ENCODE results near the gene MRPS17. TPM values are rescaled to one million over a fixed set of nuclear protein-coding genes. Genes with fewer than 3 reads are reported as not detected.

MRPS17 gene
- total RNA-seq (19.5 TPM in 2 replicates), polyA plus RNA-seq (11.1 and 11.8 TPM in 2 replicates), polyA minus RNA-seq (8.4 and 8.8 TPM in 2 replicates), Bru-seq, nascent RNA (percentile 66 among the genes with signal in this experiment), BruChase-seq, experiment 1, labeled RNA remaining after a 6-hour chase (percentile 79 among the genes with signal in this experiment), BruChase-seq, experiment 2, labeled RNA remaining after a 2-hour chase (percentile 86 among the genes with signal in this experiment)
- 14.6 and 15.8 TPM in 2 replicates for polyA plus RNA-seq (2011; cell fraction: cytosol; rRNA removed)
- 5.5 and 5.8 TPM in 2 replicates for polyA plus RNA-seq (2011; cell fraction: nucleus; rRNA removed)
- polyA plus RNA-seq (2012): 20.9 and 29.7 TPM in 2 replicates
- polyA minus RNA-seq (2011; cell fraction: cytosol; rRNA and poly(A)+ RNA removed): 7.3 TPM
- polyA minus RNA-seq (2011; cell fraction: nucleus; rRNA and poly(A)+ RNA removed): 2.0 and 4.4 TPM in 2 replicates
- long read RNA-seq, transcript MRPS17-201 (3 exons, 1,845 nt): major isoform, 85 of 104 reads
- long read RNA-seq, partial matches to known transcripts: 8 of 104 reads
- long read RNA-seq, other reads (novel, unspliced or antisense): 11 of 104 reads

DNA sequence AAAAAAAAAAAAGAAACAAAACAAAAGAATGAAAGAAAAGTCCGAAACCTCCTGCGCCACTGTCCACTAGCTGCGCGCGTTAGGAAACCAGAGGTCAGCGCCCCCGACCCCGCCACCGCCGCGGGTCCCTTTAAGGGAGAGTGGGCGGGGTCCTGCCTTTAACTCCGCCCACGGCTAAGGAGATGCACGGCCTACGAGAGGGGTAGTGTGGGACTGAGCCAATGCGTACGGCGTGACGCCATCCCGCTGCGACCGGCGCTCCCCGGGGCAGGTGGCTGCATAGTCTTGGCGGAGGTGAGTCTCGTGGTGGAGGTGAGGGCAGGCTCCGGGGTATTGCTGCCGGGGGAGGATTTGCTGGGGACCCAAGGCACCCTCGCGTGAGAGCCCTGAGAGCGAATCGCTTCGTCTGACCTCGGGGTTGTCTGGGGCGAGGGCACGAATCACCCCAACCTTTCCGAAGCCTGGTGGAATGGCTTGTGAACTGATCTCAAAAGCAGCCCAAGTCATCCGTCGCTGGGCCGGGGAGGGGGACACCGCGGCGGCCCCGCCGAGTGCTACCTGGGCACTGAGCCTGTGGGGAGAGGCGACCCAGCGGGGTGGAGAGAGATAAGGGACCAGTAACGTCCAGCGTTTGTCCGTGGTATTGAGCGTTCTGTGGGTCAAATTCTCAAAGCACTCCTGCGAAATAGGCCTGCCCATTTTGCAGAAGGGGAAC lies at the start of gene MRPS17:
Gene MRPS17, plus strand, starts transcription at position 241 of the 715 bp plus-strand sequence. CDS start 1,319 bp downstream, outside the sequence.
- H3K27ac ChIP-seq (ENCODE audit: insufficient read depth, low read depth, low read length): peak within 1 kb of the TSS; percentile 55

More for the DNA sequence above, at the start of gene MRPS17:
- H3K79me2 ChIP-seq (ENCODE audit: control insufficient read depth, insufficient read depth, low read length): peaks cover 14% of the 10 kb centered on the region
- POLR2A ChIA-PET: no interaction called here
- no peaks in the 10 kb centered on the region for H3K9me1 ChIP-seq (replicated peaks; ENCODE audit: control insufficient read depth, extremely low read depth, insufficient read depth, low read length)
- intact Hi-C loops (cut with micrococcal nuclease): loop anchor here (1.0 kb wide), 1 partner anchor 64 kb away; the partner anchor contains the start of gene ZNF713
- H3K4me1 ChIP-seq (ENCODE audit: control insufficient read depth, extremely low read depth, insufficient read depth, low read length): no peaks in the 10 kb centered on the region
- peak within 1 kb of the TSS; percentile 79 for H2AFZ ChIP-seq (ENCODE audit: low read depth, low read length)
- peak within 1 kb of the TSS; percentile 62 for H3K4me2 ChIP-seq (ENCODE audit: insufficient read depth, low read length)
- peak within 1 kb of the TSS; percentile 78 for H3K9ac ChIP-seq (replicated peaks; ENCODE audit: extremely low read depth, insufficient read depth, low read length)
- H3K27me3 ChIP-seq (ENCODE audit: control insufficient read depth in 2 of 2, insufficient read depth in 2 of 2, low read length in 2 of 2): no peaks in the 10 kb centered on the region
- BruUV-seq (replicated peaks): TSS peak; percentile 45
- H3K4me3 ChIP-seq (replicated peaks in 1 of 3; ENCODE audit: insufficient read depth in 1 of 3, low read depth in 1 of 3, low read length in 3 of 3): peak within 1 kb of the TSS; percentile 83 to 88 (median 84)
- CTCF ChIA-PET: no interaction called here
- peaks cover 0 to 5% of the 10 kb centered on the region in 2 experiments for H3K36me3 ChIP-seq (ENCODE audit: control insufficient read depth in 2 of 2, extremely low read depth in 1 of 2, insufficient read depth in 2 of 2, low read length in 2 of 2)
- H4K20me1 ChIP-seq (replicated peaks; ENCODE audit: control insufficient read depth, extremely low read depth, insufficient read depth, low read length): no peaks in the 10 kb centered on the region
- TF ChIP-seq, protein P1, sequence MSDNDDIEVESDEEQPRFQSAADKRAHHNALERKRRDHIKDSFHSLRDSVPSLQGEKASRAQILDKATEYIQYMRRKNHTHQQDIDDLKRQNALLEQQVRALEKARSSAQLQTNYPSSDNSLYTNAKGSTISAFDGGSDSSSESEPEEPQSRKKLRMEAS (IDR thresholded peaks at IDR 0.05; ENCODE audit: insufficient read depth, insufficient read length): peak; percentile 61
- TF ChIP-seq POLR2A (IDR thresholded peaks at IDR 0.05; ENCODE audit: low read depth, low read length): peak; percentile 79
- TF ChIP-seq EZH2 (IDR thresholded peaks at IDR 0.05; ENCODE audit: borderline replicate concordance, low read depth, low read length, severe bottlenecking): no peak
- TF ChIP-seq FOS (IDR thresholded peaks at IDR 0.05; ENCODE audit: borderline replicate concordance, insufficient read depth, low read length): no peak
- TF ChIP-seq, protein P2, sequence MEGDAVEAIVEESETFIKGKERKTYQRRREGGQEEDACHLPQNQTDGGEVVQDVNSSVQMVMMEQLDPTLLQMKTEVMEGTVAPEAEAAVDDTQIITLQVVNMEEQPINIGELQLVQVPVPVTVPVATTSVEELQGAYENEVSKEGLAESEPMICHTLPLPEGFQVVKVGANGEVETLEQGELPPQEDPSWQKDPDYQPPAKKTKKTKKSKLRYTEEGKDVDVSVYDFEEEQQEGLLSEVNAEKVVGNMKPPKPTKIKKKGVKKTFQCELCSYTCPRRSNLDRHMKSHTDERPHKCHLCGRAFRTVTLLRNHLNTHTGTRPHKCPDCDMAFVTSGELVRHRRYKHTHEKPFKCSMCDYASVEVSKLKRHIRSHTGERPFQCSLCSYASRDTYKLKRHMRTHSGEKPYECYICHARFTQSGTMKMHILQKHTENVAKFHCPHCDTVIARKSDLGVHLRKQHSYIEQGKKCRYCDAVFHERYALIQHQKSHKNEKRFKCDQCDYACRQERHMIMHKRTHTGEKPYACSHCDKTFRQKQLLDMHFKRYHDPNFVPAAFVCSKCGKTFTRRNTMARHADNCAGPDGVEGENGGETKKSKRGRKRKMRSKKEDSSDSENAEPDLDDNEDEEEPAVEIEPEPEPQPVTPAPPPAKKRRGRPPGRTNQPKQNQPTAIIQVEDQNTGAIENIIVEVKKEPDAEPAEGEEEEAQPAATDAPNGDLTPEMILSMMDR (IDR thresholded peaks at IDR 0.05; ENCODE audit: extremely low read depth in 1 of 2, insufficient read depth in 1 of 2, low read depth in 1 of 2, low read length in 2 of 2): no peak
- peak; percentile 79 for TF ChIP-seq POLR2AphosphoS5 (IDR thresholded peaks at IDR 0.05; ENCODE audit: insufficient read depth, low read depth, low read length)
- peak; percentile 92 for TF ChIP-seq MYC (IDR thresholded peaks at IDR 0.05; ENCODE audit: low read depth, low read length)
- TF ChIP-seq GATA2 (IDR thresholded peaks at IDR 0.05; ENCODE audit: insufficient read depth, insufficient read length, low read depth, low read length): no peak
- TF ChIP-seq JUN (IDR thresholded peaks at IDR 0.05; ENCODE audit: borderline replicate concordance, insufficient read depth, insufficient read length, low read depth): no peak
- peak; percentile 89 for DNase-seq (ENCODE audit: low read depth, low spot score)
- FAIRE-seq: peak; percentile 92
- dilution Hi-C loops (cut with MboI; ENCODE audit: extremely low pct_ligation_motif_present, low sequenced_read_pairs): no loop called here
- no peaks in the 10 kb centered on the region for H3K9me3 ChIP-seq (replicated peaks; ENCODE audit: control insufficient read depth, insufficient read depth, low read length)
